ENCODE measurements around the gene TSPAN7. TPM values are rescaled to one million over a fixed set of nuclear protein-coding genes. Genes with fewer than 3 reads are reported as not detected.

TSPAN7 gene
- total RNA-seq, 1 experiment from 2014 or later = 3.5 TPM

DNA sequence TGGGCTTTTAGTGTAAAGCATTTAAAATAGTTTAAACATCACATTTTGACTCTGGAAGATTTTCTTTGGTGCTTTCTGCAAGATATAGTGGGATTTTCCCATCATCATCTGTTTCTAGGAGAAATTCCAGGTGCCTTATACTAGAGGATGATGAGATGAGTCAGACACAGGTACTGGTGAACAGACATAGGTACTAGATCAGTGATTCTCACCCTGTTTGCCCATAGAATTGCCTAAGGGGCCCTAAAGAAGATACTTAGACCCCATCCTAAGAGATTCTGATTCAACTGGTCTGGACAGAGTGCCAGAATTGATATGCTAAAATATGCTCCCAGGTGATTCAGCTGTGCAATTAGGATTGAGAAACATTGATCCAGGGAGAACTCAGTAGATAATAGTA lies 9.7 kb downstream of the TSPAN7 start:
- no peak overlapping the region for H3K27ac Mint-ChIP-seq
- Histone ChIP-seq H3T11ph (ENCODE audit: low read length) (no peak overlapping the region), H2BK15ac (ENCODE audit: low read depth, low read length) (no peak overlapping the region), H4K91ac (ENCODE audit: insufficient read length, low read depth, low read length) (no peak overlapping the region), H3K27me3 (ENCODE audit: insufficient read depth, low read length) (no peaks in the 10 kb centered on the region), H4K8ac (replicated peaks; ENCODE audit: insufficient read length, low read depth, low read length) (no peak overlapping the region), H2AFZ (ENCODE audit: low read length) (no peak overlapping the region), H3K79me1 (ENCODE audit: insufficient read depth, low read depth, low read length, poor library complexity, severe bottlenecking) (no peaks in the 10 kb centered on the region), H2BK12ac (ENCODE audit: insufficient read length, low read depth, low read length) (no peak overlapping the region), H3K18ac (ENCODE audit: insufficient read length, low read depth, low read length) (no peak overlapping the region), H4K20me1 (ENCODE audit: control insufficient read depth, insufficient read depth, insufficient read length) (no peaks in the 10 kb centered on the region), H3K23me2 (ENCODE audit: insufficient read length, low read depth, low read length, poor library complexity, severe bottlenecking) (no peaks in the 10 kb centered on the region), H3K4me2 (ENCODE audit: insufficient read depth, insufficient read length, low read length) (no peak overlapping the region), H3K4ac (ENCODE audit: low read depth, low read length) (no peak overlapping the region), H4K5ac (ENCODE audit: insufficient read length, low read depth, low read length) (no peak overlapping the region), H3K56ac (ENCODE audit: insufficient read length, low read depth, low read length) (no peak overlapping the region), H2BK120ac (ENCODE audit: low read depth, low read length, poor library complexity, severe bottlenecking) (no peak overlapping the region), H3K79me2 (ENCODE audit: insufficient read depth, low read length) (no peaks in the 10 kb centered on the region), H3K27ac (ENCODE audit: insufficient read length, low read depth, low read length) (no peak overlapping the region), H3K4me1 (ENCODE audit: insufficient read depth, low read length) (no peaks in the 10 kb centered on the region), H3K23ac (ENCODE audit: insufficient read length, low read depth, low read length) (no peak overlapping the region), H3K9ac (ENCODE audit: extremely low read depth, insufficient read length, low read length) (no peak overlapping the region), H3K9me3 (ENCODE audit: control insufficient read depth, low read depth, low read length) (no peaks in the 10 kb centered on the region), H2AK5ac (ENCODE audit: insufficient read length, low read length) (no peak overlapping the region), H2BK5ac (ENCODE audit: insufficient read length, low read length) (no peak overlapping the region), H3K14ac (ENCODE audit: insufficient read depth, low read length) (no peak overlapping the region), H2BK20ac (ENCODE audit: low read depth, low read length, poor library complexity, severe bottlenecking) (no peak overlapping the region)
- H3K4me3 Mint-ChIP-seq = no peak overlapping the region
- H3K36me3 Mint-ChIP-seq (ENCODE audit: insufficient read depth in 1 of 3, low read depth in 3 of 3) = peaks cover 0 to 2% (median 0%) of the 10 kb centered on the region in 3 experiments; a peak in 1 of 7 replicates
- DNase-seq = no peak
- H3K4me1 Mint-ChIP-seq = peaks cover 3 to 6% of the 10 kb centered on the region in 2 experiments; a peak in 3 of 4 replicates
- no peaks in the 10 kb centered on the region for H3K27me3 Mint-ChIP-seq (ENCODE audit: low read depth)
- TF ChIP-seq, protein P1, sequence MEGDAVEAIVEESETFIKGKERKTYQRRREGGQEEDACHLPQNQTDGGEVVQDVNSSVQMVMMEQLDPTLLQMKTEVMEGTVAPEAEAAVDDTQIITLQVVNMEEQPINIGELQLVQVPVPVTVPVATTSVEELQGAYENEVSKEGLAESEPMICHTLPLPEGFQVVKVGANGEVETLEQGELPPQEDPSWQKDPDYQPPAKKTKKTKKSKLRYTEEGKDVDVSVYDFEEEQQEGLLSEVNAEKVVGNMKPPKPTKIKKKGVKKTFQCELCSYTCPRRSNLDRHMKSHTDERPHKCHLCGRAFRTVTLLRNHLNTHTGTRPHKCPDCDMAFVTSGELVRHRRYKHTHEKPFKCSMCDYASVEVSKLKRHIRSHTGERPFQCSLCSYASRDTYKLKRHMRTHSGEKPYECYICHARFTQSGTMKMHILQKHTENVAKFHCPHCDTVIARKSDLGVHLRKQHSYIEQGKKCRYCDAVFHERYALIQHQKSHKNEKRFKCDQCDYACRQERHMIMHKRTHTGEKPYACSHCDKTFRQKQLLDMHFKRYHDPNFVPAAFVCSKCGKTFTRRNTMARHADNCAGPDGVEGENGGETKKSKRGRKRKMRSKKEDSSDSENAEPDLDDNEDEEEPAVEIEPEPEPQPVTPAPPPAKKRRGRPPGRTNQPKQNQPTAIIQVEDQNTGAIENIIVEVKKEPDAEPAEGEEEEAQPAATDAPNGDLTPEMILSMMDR (conservative IDR thresholded peaks at IDR 0.05) = no peak
- peaks cover 49 to 55% of the 10 kb centered on the region in 2 experiments for H3K9me3 Mint-ChIP-seq

Data from H9 (cell line).